ENCODE measurements around the gene MAML3. TPM values are rescaled to one million over a fixed set of nuclear protein-coding genes. Genes with fewer than 3 reads are reported as not detected.

The MAML3 gene
- polyA plus RNA-seq, 12 donors: 3.9 to 17.0 (median 4.6) TPM; not detected in 1

GRCh38 chr4:139865537-139865936 lies 288.4 kb downstream of the MAML3 start:
- no peak for DNase-seq

GRCh38 chr4:139863531-139863930 lies 290.5 kb downstream of the MAML3 start:
- DNase-seq: no peak

- no peak for DNase-seq
These were observed 292.5 kb downstream of the MAML3 start for GRCh38 chr4:139861471-139861870.

GRCh38 chr4:139860435-139861024 lies 293.5 kb downstream of the MAML3 start:
- DNase-seq: no peak

GRCh38 chr4:139859876-139860275 lies 294.1 kb downstream of the MAML3 start:
- DNase-seq: no peak

GRCh38 chr4:139858436-139859205 lies 295.4 kb downstream of the MAML3 start:
- no peak for DNase-seq

GRCh38 chr4:139857977-139858376 lies 296.0 kb downstream of the MAML3 start:
- no peak for DNase-seq

GRCh38 chr4:139857021-139857420 lies 297.0 kb downstream of the MAML3 start:
- no peak for DNase-seq

GRCh38 chr4:139854668-139855403 lies 299.1 kb downstream of the MAML3 start:
- no peak for DNase-seq

- no peak for DNase-seq
These were observed 300.7 kb downstream of the MAML3 start for GRCh38 chr4:139853309-139853708.

- DNase-seq: no peak
These were observed 301.2 kb downstream of the MAML3 start for GRCh38 chr4:139852612-139853269.

GRCh38 chr4:139851639-139852038 lies 302.3 kb downstream of the MAML3 start:
- no peak for DNase-seq

- no peak for DNase-seq
These were observed 302.9 kb downstream of the MAML3 start for GRCh38 chr4:139851133-139851532.

- DNase-seq: no peak
These were observed 304.8 kb downstream of the MAML3 start for GRCh38 chr4:139849219-139849618.

- DNase-seq: no peak
These were observed 306.0 kb downstream of the MAML3 start for GRCh38 chr4:139848028-139848427.

- no peak for DNase-seq
These were observed 306.4 kb downstream of the MAML3 start for GRCh38 chr4:139847602-139848001.

- DNase-seq: no peak
These were observed 307.2 kb downstream of the MAML3 start for GRCh38 chr4:139846766-139847165.

- no peak for DNase-seq
These were observed 308.4 kb downstream of the MAML3 start for GRCh38 chr4:139845453-139846093.

- no peak for DNase-seq
These were observed 309.4 kb downstream of the MAML3 start for GRCh38 chr4:139844459-139845036.

- no peak for DNase-seq
These were observed 309.9 kb downstream of the MAML3 start for GRCh38 chr4:139844057-139844456.

GRCh38 chr4:139843641-139844040 lies 310.3 kb downstream of the MAML3 start:
- no peak for DNase-seq

Data from muscle of arm (tissue), 12 donors.